HG02870 (cell line): ENCODE data around the gene MYZAP.

Experiments
- ATAC-seq: cut with Tn5 transposase; IDR thresholded peaks from one replicate; pipeline ENCODE4 v1.9.1; 2021; ENCODE audit warnings: mild to moderate bottlenecking, moderate library complexity; ENCODE audit not compliant: unreplicated experiment

The MYZAP gene

GRCh38 chr15:57655809-57656208 lies 64.1 kb downstream of the MYZAP start:
- ATAC-seq, result no peak

- ATAC-seq, result no peak
Measured at GRCh38 chr15:57656434-57656833, 64.7 kb downstream of the MYZAP start.

- ATAC-seq, result no peak
Measured at GRCh38 chr15:57657619-57658018, 65.9 kb downstream of the MYZAP start.

GRCh38 chr15:57662091-57662744 lies 70.5 kb downstream of the MYZAP start:
- no peak for ATAC-seq

- ATAC-seq, result no peak
Measured at GRCh38 chr15:57662802-57663201, 71.1 kb downstream of the MYZAP start.

- no peak for ATAC-seq
Measured at GRCh38 chr15:57663262-57663661, 71.6 kb downstream of the MYZAP start.

- ATAC-seq, result no peak
Measured at GRCh38 chr15:57665194-57665593, 73.5 kb downstream of the MYZAP start.

- ATAC-seq, result no peak
Measured at GRCh38 chr15:57665939-57666338, 74.2 kb downstream of the MYZAP start.

- ATAC-seq, result no peak
Measured at GRCh38 chr15:57667171-57667849, 75.6 kb downstream of the MYZAP start.

GRCh38 chr15:57668016-57668415 lies 76.3 kb downstream of the MYZAP start:
- ATAC-seq, result no peak

GRCh38 chr15:57671636-57672035 lies 79.9 kb downstream of the MYZAP start:
- no peak for ATAC-seq

GRCh38 chr15:57675481-57676181 lies 83.9 kb downstream of the MYZAP start:
- ATAC-seq, result no peak

GRCh38 chr15:57676585-57676984 lies 84.9 kb downstream of the MYZAP start:
- no peak for ATAC-seq

GRCh38 chr15:57677204-57677603 lies 85.5 kb downstream of the MYZAP start:
- no peak for ATAC-seq

GRCh38 chr15:57680021-57680420 lies 88.3 kb downstream of the MYZAP start:
- no peak for ATAC-seq

GRCh38 chr15:57681011-57681410 lies 89.3 kb downstream of the MYZAP start:
- no peak for ATAC-seq

- no peak for ATAC-seq
Measured at GRCh38 chr15:57683481-57683880, 91.8 kb downstream of the MYZAP start.

GRCh38 chr15:57684491-57685151 lies 92.9 kb downstream of the MYZAP start:
- ATAC-seq, result no peak

- no peak for ATAC-seq
Measured at GRCh38 chr15:57685306-57686095, 93.8 kb downstream of the MYZAP start.

GRCh38 chr15:57686657-57687056 lies 95.0 kb downstream of the MYZAP start:
- no peak for ATAC-seq
